ENCODE measurements around the gene NT5C1B.

The NT5C1B gene

GRCh38 chr2:18584608-18584954 lies 4.8 kb downstream of the NT5C1B start:
- no peak for TF ChIP-seq CTCF (IDR thresholded peaks at IDR 0.05)

- no peak for TF ChIP-seq CTCF (IDR thresholded peaks at IDR 0.05)
Measured at GRCh38 chr2:18583905-18584607, 5.3 kb downstream of the NT5C1B start.

GRCh38 chr2:18580606-18581005 lies 8.8 kb downstream of the NT5C1B start:
- TF ChIP-seq CTCF (IDR thresholded peaks at IDR 0.05), result no peak

GRCh38 chr2:18578033-18578432 lies 11.3 kb downstream of the NT5C1B start:
- TF ChIP-seq CTCF (IDR thresholded peaks at IDR 0.05), result no peak

GRCh38 chr2:18566145-18566769 lies 23.1 kb downstream of the NT5C1B start:
- TF ChIP-seq CTCF (IDR thresholded peaks at IDR 0.05), result no peak

- no peak for TF ChIP-seq CTCF (IDR thresholded peaks at IDR 0.05)
Measured at GRCh38 chr2:18560797-18561085, 28.6 kb downstream of the NT5C1B start.

- TF ChIP-seq CTCF (IDR thresholded peaks at IDR 0.05), result no peak
Measured at GRCh38 chr2:18560031-18560796, 29.2 kb downstream of the NT5C1B start, which contains the start of gene RDH14. Gene RDH14, minus strand, starts transcription at chr2:18560653. Its CDS starts 81 bp downstream, at chr2:18560572.

All from LNCAP (cell line).